ENCODE data around the gene RHBDD3.
"Not testable (repeated sequence)": the region's sequence is repeated elsewhere in the genome, so short reads cannot be mapped to it uniquely, and the experiment has no call there.

Gene RHBDD3

DNA sequence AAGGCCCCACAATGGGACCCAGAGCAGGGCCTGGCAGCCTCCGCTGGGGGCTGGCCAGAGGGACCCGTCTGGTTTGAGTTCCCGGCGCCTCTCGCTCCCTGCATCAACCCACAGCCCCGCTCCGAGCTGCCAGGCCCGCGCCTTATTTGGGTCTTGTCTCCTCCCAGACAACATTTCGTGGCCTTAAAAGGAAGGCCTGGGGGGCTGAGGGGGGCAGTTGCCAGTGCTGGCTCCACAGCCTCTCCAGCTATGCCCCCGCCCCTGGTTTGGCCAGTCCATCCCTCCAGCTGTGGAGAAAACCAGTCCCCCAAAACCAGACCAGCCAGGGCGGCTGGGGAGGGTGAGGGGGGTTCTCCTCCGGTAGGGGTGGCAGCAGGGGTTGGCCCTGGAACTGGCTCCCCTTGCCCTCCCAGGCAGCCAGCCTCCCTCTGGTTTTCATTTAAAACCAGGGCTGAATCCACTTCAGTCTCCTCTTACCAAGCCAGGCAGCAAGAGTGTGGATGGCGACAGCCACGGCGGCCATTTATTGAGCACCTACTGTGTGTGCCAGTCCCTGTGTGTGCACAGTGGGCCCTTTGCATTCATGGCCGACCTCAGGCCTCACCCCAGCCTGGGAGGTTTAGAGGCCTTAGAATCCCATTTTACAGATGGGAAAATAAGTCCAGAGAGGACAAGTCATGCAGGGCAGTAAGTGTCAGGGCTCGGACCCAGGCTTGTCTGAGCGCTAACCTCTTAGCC lies 43.5 kb downstream of the RHBDD3 start:
- TF ChIP-seq, protein P1, sequence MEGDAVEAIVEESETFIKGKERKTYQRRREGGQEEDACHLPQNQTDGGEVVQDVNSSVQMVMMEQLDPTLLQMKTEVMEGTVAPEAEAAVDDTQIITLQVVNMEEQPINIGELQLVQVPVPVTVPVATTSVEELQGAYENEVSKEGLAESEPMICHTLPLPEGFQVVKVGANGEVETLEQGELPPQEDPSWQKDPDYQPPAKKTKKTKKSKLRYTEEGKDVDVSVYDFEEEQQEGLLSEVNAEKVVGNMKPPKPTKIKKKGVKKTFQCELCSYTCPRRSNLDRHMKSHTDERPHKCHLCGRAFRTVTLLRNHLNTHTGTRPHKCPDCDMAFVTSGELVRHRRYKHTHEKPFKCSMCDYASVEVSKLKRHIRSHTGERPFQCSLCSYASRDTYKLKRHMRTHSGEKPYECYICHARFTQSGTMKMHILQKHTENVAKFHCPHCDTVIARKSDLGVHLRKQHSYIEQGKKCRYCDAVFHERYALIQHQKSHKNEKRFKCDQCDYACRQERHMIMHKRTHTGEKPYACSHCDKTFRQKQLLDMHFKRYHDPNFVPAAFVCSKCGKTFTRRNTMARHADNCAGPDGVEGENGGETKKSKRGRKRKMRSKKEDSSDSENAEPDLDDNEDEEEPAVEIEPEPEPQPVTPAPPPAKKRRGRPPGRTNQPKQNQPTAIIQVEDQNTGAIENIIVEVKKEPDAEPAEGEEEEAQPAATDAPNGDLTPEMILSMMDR (conservative IDR thresholded peaks at IDR 0.05; ENCODE audit: control insufficient read depth, insufficient read depth, low read depth, low read length), result no peak
- H3K4me3 ChIP-seq (ENCODE audit: control insufficient read depth, low read depth, low read length), result no peak overlapping the region
- DNase-seq (ENCODE audit: low read depth), result no peak

DNA sequence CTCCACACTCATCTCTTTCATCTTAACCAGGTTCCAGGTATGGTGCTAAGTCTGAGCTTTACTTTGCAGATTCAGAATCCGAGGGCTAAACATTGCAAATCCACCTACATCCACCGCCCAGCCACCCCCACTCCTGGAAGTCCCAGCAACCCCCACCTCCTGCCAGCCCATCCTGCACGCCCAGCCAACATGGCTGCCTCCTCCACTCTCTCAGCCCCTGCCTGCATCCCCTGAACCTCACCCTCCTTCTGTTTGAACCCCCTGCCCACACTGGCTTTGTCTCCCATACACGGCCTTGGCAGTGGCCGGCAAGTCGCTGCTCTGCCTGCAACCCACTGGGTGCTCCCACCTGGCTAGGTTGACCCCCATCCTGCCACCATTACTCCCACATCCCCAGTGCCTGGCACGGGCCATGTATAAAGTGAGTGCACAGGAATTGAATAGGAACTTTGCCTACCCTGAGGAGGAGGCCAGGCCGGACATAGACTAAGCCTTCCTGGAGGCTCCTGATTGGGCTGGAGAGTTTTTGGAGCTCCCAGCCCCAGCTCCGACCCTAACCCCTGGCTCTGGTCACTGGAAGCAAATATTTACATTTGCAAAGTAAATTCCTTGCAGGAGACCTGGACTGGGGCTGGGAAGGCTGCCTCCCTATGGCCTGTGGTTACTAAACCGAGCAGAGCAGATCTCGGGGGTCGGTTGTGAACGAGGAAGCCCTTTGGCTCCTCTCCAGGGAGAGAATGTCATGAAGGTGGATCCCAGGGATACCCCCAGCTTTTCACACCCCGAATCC lies 47.7 kb downstream of the RHBDD3 start:
- H3K4me3 ChIP-seq (ENCODE audit: control insufficient read depth, low read depth, low read length), result no peak overlapping the region
- DNase-seq (ENCODE audit: low read depth), result no peak
- TF ChIP-seq, protein P1 (conservative IDR thresholded peaks at IDR 0.05; ENCODE audit: control insufficient read depth, insufficient read depth, low read depth, low read length), result no peak

DNA sequence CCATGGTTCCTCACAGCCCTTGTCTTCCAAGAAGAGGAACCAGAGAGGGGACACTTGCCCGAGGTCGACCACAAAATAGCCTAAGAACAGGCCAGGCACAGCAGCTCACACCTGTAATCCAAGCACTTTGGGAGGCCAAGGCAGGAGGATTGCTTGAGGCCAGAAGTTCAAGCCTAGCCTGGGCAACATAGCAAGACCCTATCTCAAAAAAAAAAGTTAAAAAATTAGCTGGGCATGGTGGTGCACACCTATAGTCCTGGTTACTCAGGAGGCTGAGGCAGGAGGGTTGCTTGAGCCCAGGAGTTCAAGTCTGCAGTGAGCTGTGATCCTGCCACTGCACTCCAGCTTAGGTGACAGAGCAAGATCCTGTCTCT lies 48.4 kb downstream of the RHBDD3 start:
- H3K4me3 ChIP-seq (ENCODE audit: control insufficient read depth, low read depth, low read length); DNase-seq (ENCODE audit: low read depth): not testable (repeated sequence)

DNA sequence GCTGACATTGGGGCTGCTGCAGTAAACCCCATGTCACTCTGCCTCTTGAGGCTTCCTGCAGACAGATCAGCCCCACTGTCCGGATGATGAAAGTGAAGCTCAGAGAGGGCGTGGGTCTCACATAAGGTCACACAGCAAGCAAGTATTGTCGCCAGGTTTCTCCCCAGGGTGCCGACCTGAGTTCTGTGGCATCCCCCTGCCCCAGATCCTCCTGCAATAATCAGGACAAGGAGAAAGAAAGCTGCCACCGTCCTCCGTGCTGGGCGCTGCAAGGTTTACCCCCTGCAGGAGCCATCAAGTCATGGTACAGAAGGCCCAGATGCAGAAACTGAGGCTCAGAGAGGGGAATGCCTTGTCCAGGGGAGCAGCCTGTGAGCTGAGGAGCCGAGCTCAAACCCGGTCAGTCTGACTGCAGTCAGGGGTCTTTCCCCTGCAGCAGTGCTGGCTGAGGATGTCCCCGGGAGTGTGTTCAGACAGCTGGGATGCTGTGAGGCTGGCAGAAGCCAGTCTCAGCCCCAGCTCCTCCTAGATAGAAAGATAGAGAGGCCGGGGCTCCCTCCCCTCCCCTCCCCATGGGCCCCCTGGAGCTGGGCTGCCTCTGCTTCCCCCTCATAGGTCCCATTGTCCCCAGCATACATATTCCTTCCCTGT lies 48.9 kb downstream of the RHBDD3 start:
- no peak for DNase-seq (ENCODE audit: low read depth)
- TF ChIP-seq, protein P1 (conservative IDR thresholded peaks at IDR 0.05; ENCODE audit: control insufficient read depth, insufficient read depth, low read depth, low read length), result no peak
- no peak overlapping the region for H3K4me3 ChIP-seq (ENCODE audit: control insufficient read depth, low read depth, low read length)

DNA sequence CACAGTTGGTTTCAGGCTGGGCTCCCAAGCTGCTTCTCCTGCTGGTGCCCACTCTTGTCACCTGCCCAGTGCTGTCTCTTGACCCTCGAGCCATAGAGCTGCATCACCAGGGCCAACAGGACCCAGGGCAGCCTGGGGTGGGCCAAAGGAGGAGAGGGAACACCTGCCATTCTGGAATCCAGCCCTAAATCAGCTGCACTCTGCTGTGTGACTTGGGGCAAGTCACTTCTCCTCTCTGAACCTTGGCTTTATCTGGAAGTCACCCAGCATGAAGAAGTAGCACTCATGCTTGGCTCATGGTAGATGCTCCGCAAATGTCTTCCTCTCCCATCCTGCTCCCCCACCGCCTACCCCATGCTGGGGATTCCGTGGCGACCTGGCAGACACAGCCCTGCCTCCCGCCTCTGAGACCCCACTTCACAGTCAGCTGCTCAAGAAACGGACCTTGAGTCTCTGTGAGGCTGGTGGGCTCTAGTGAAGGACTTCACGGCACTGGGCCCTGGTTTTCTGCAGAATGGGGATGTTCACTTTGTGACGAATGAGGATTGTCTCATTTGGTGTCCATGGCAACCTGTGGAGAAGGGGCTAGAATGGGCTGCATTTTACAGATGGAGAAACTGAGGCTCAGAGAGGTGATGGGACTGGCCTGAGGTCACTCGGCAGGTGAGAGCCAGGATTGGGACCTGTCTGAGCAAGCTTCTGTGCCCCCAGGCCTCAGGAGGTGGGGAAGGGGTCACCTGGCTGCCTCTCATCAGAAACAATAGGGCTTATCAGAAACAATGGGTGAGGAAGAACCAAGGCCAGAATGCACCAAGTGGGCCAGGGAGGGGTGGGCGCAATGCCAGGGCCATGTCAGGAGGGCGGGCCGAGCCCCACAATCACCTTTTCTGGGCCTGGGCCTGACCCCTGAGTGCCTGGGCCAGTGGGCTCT lies 49.7 kb downstream of the RHBDD3 start:
- H3K4me3 ChIP-seq (ENCODE audit: control insufficient read depth, low read depth, low read length), result no peak overlapping the region
- no peak for DNase-seq (ENCODE audit: low read depth)
- TF ChIP-seq, protein P1 (conservative IDR thresholded peaks at IDR 0.05; ENCODE audit: control insufficient read depth, insufficient read depth, low read depth, low read length), result no peak

DNA sequence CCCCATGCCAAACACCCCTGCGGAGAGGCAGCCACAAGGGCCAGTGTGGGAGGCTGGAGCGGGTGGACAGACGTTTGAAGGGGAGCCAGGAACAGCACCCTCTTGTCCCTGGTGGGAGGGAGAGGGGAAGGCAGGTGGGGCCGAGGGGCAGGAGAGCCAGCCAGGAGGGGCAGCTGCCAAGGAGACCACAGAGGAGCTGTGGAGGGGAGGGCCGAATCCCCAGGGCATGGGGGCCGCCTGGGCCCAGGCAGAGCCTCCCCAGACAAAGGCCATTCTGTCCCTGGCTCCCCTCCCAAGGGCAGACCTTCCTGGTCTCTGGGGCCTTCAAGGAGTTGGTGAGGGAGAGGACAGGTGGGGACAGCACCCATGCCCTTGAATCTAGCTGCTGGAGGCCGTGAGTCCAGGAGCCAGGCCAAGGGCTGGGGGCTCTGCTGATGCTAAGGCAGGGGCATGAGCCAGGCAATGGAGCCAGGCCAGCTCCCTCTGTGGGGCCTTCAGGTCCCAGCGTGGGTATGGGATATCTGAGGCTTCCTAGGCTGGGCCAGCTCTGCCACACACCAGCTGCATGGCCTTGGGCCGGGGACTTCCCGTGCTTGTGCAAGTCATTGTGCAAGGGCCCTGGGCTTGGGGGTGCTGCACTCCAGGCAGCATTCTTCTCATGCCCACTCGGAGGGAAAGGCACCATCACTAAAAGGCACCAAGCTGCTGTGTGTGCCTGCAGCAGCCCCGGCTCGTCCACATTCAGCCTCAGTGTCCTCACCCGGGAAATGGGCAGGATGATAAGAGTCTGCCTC lies 50.7 kb downstream of the RHBDD3 start:
- no peak for DNase-seq (ENCODE audit: low read depth)

More for the DNA sequence above, 50.7 kb downstream of the RHBDD3 start:
- TF ChIP-seq, protein P1 (conservative IDR thresholded peaks at IDR 0.05; ENCODE audit: control insufficient read depth, insufficient read depth, low read depth, low read length), result no peak
- no peak overlapping the region for H3K4me3 ChIP-seq (ENCODE audit: control insufficient read depth, low read depth, low read length)
